B cell (primary cell): ENCODE results near the gene TFAP2C. TPM values are rescaled to one million over a fixed set of nuclear protein-coding genes. Genes with fewer than 3 reads are reported as not detected.

ENCODE experiments used
- ATAC-seq: fragments of 200-7000 bp; cut with Tn5 transposase; one replicate; pipeline ENCODE4 v1.10.0; 2021; ENCODE audit warnings: low read depth, mild to moderate bottlenecking, moderate number of reproducible peaks, moderate library complexity
- CTCF ChIA-PET: fragments of 350-600 bp; sonication (Branson Sonifier 250); formaldehyde crosslinking; loops from one replicate; lab custom pipeline; 2021; ENCODE audit warnings: antibody characterized with exemption, inconsistent platforms; lab: Charles Lee
- POLR2A ChIA-PET: fragments of 350-600 bp; sonication (Branson Sonifier 250); formaldehyde crosslinking; loops from one replicate; lab custom pipeline; 2021; ENCODE audit warnings: antibody characterized with exemption; lab: Charles Lee
- DNase-seq: peaks from one replicate; pipeline ENCODE4 v3.0.0; 2013
- H2AFZ ChIP-seq: 2 replicates; pipeline ENCODE4 v1.6.1; 2012; ENCODE audit warnings: mild to moderate bottlenecking, low read depth, low read length; ENCODE audit not compliant: insufficient read depth, poor library complexity, severe bottlenecking
- H3K27ac ChIP-seq, 2 donors: 1 replicate in 1 of 2; 2 replicates in 1 of 2; pipeline ENCODE4 v1.5.1; 2012 to 2013; ENCODE audit warnings: low read length in 2 of 2, mild to moderate bottlenecking in 2 of 2, moderate library complexity in 1 of 2
- H3K27me3 ChIP-seq, 4 experiments: fragments of 200-600 bp in 1 of 4; sonication (generic) in 1 of 4; replicated peaks in 1 of 4; 1 replicate in 2 of 4; 2 replicates in 2 of 4; pipeline versions ENCODE4 v1.6.1 to v1.7.0; 2013 to 2016; ENCODE audit warnings: low read length in 3 of 4, mild to moderate bottlenecking in 2 of 4, mixed read lengths in 1 of 4, moderate library complexity in 1 of 4; ENCODE audit not compliant: insufficient read depth in 4 of 4, control insufficient read depth in 3 of 4; ENCODE audit errors: control extremely low read depth in 1 of 4
- H3K36me3 ChIP-seq, 2 experiments: replicated peaks in 1 of 2; 1 replicate in 1 of 2; 2 replicates in 1 of 2; pipeline versions ENCODE4 v1.6.1 to v1.7.1; 2013; ENCODE audit warnings: low read length in 1 of 2; ENCODE audit not compliant: insufficient read depth in 2 of 2, control insufficient read depth in 1 of 2; ENCODE audit errors: control extremely low read depth in 1 of 2, extremely low read depth in 1 of 2
- H3K4me1 ChIP-seq, 2 donors: fragments of 200-600 bp in 1 of 2; sonication (generic) in 1 of 2; 1 replicate in 1 of 2; 2 replicates in 1 of 2; pipeline versions ENCODE4 v1.5.1 to v1.6.1; 2013 to 2017; ENCODE audit warnings: low read length in 2 of 2; ENCODE audit not compliant: control insufficient read depth in 2 of 2, insufficient read depth in 2 of 2
- H3K4me2 ChIP-seq: replicated peaks from 2 replicates; pipeline ENCODE3; 2012; ENCODE audit warnings: mild to moderate bottlenecking, low read depth, low read length; ENCODE audit not compliant: poor library complexity, severe bottlenecking
- H3K4me3 ChIP-seq, 5 experiments: fragments of 200-600 bp in 1 of 5; sonication (generic) in 1 of 5; 1 replicate in 3 of 5; 2 replicates in 2 of 5; pipeline versions ENCODE4 v1.5.1 to v1.7.0; 2011 to 2016; ENCODE audit warnings: low read length in 4 of 5, mild to moderate bottlenecking in 4 of 5, low read depth in 2 of 5, control low read depth in 1 of 5, moderate library complexity in 1 of 5; ENCODE audit not compliant: insufficient read depth in 1 of 5; ENCODE audit errors: control extremely low read depth in 1 of 5, extremely low read depth in 1 of 5
- H3K79me2 ChIP-seq: fragments of 200-600 bp; sonication (generic); one replicate; pipeline ENCODE4 v1.6.0; 2016; ENCODE audit warnings: low read length; ENCODE audit not compliant: control insufficient read depth, insufficient read depth
- H3K9ac ChIP-seq: fragments of 200-600 bp; sonication (generic); 2 replicates; pipeline ENCODE4 v1.6.1; 2017; ENCODE audit warnings: mild to moderate bottlenecking, low read length, moderate library complexity
- H3K9me3 ChIP-seq, 3 donors: one replicate each; pipeline versions ENCODE4 v1.6.1 to v1.7.1; 2013; ENCODE audit warnings: low read length in 2 of 3; ENCODE audit not compliant: control insufficient read depth in 2 of 3, insufficient read depth in 1 of 3; ENCODE audit errors: control extremely low read depth in 1 of 3
- H4K20me1 ChIP-seq: 2 replicates; pipeline ENCODE4 v1.6.0; 2012; ENCODE audit warnings: mild to moderate bottlenecking, low read length; ENCODE audit not compliant: insufficient read depth, control insufficient read depth, poor library complexity, severe bottlenecking
- H3K27ac Mint-ChIP-seq: one replicate; pipeline ENCODE4 v1.8.0; 2021; ENCODE audit warnings: mixed read lengths
- H3K27me3 Mint-ChIP-seq: one replicate; pipeline ENCODE4 v1.8.0; 2021; ENCODE audit warnings: mixed read lengths
- H3K4me1 Mint-ChIP-seq: one replicate; pipeline ENCODE4 v1.8.0; 2021; ENCODE audit warnings: mixed read lengths
- H3K4me3 Mint-ChIP-seq: one replicate; pipeline ENCODE4 v1.8.0; 2021; ENCODE audit warnings: mixed read lengths
- H3K9me3 Mint-ChIP-seq: one replicate; pipeline ENCODE4 v1.8.0; 2022; ENCODE audit warnings: mixed read lengths; ENCODE audit not compliant: insufficient read depth
- CTCF ChIP-seq: fragments of 200-600 bp; IDR thresholded peaks from one replicate; pipeline ENCODE4 v1.8.0; 2022; ENCODE audit warnings: antibody characterized with exemption, mild to moderate bottlenecking
- EZH2 ChIP-seq: IDR thresholded peaks from 2 replicates; pipeline ENCODE4 v1.6.1; 2012; ENCODE audit warnings: borderline replicate concordance, low read depth, mild to moderate bottlenecking, moderate library complexity, low read length; ENCODE audit not compliant: insufficient read depth, poor library complexity, severe bottlenecking
- WGBS: methylation state at CpG from one replicate; pipeline ENCODE4 v1.1.5; 2013; ENCODE audit warnings: missing lambda C conversion rate; ENCODE audit not compliant: insufficient coverage; 5-methylcytosine and 5-hydroxymethylcytosine counted together
- intact Hi-C: fragments of 100-400 bp; cut with micrococcal nuclease; formaldehyde crosslinking; loops from one replicate; pipeline ENCODE4 v1.10.0; 2022
- polyA plus RNA-seq: library from polyadenylated mRNA; depleted of rRNA; stranded (reverse); fragments of >200 nt; gene quantifications from 2 replicates; pipeline ENCODE4 v1.2.3, GENCODE V29; 2012
- total RNA-seq, 2 donors: library from RNA; stranded (reverse); fragments of 120-200 nt in 1 of 2; gene quantifications; 1 replicate in 1 of 2; 2 replicates in 1 of 2; pipeline versions ENCODE4 v1.2.3 to v1.2.4, GENCODE V29; 2013 to 2022

The TFAP2C gene
- total and polyA plus RNA-seq, 2 donors (not counting 1 experiment from before 2014, with no cell fraction given), result not detected

- ATAC-seq (no peak), DNase-seq (no peak)
- Histone ChIP-seq H3K4me3 (no peak overlapping the region), H4K20me1 (no peaks in the 10 kb centered on the region), H2AFZ (no peak overlapping the region), H3K79me2 (no peaks in the 10 kb centered on the region), H3K4me1 (no peaks in the 10 kb centered on the region), H3K27me3 (no peaks in the 10 kb centered on the region), H3K4me2 (no peak overlapping the region), H3K27ac (no peak overlapping the region), H3K9ac (no peak overlapping the region), H3K36me3 (no peaks in the 10 kb centered on the region), H3K9me3 (peaks cover 0 to 3% (median 0%) of the 10 kb centered on the region in 3 donors)
- TF ChIP-seq CTCF (no peak), EZH2 (no peak)
- Mint-ChIP-seq H3K27me3 (no peaks in the 10 kb centered on the region), H3K4me3 (no peak overlapping the region), H3K4me1 (no peaks in the 10 kb centered on the region), H3K9me3 (no peaks in the 10 kb centered on the region), H3K27ac (no peak overlapping the region)
- intact Hi-C loops, result no loop called here
- CTCF ChIA-PET, result no interaction called here
- POLR2A ChIA-PET, result no interaction called here
- WGBS, result 80% methylated on average over 6 of the region's 11 CpGs
Observed at GRCh38 chr20:56607061-56607704, 21.9 kb upstream of the TFAP2C start.

DNA sequence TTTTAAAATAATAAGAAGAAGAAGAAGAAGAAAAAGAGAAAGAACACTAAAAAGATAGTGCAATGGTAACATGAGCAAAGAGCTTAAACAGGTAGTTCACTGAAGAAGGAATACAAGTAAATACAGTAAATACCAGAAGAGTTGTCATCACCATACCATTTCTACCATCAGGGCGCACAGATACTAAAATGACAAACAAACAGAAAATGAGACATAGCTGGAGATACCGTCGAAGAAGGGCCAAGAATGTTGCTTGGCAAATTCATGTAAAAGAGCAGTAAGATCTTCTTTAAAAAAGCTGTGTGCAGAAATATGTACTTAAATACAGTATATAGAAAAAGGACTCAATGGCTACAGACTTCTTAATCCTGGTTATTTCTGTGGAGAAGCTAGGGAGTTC lies 20.7 kb upstream of the TFAP2C start:
- Histone ChIP-seq H2AFZ (no peak overlapping the region), H3K27ac (no peak overlapping the region), H3K9ac (no peak overlapping the region), H3K4me2 (no peak overlapping the region), H3K4me3 (no peak overlapping the region), H3K27me3 (no peaks in the 10 kb centered on the region), H3K9me3 (peaks cover 0 to 3% (median 0%) of the 10 kb centered on the region in 3 donors), H3K4me1 (no peaks in the 10 kb centered on the region), H4K20me1 (no peaks in the 10 kb centered on the region), H3K36me3 (no peaks in the 10 kb centered on the region), H3K79me2 (no peaks in the 10 kb centered on the region)
- Mint-ChIP-seq H3K4me1 (no peaks in the 10 kb centered on the region), H3K9me3 (no peaks in the 10 kb centered on the region), H3K27me3 (no peaks in the 10 kb centered on the region), H3K4me3 (no peak overlapping the region), H3K27ac (no peak overlapping the region)
- TF ChIP-seq CTCF (no peak), EZH2 (no peak)
- CTCF ChIA-PET, result no interaction called here
- intact Hi-C loops, result no loop called here
- no CpG with 5 or more reads among the region's 3 CpGs for WGBS
- POLR2A ChIA-PET, result no interaction called here
- no peak for DNase-seq
- ATAC-seq, result no peak
